ACC112 (cell line): Measurements from ENCODE around the gene LRRC17.

ENCODE experiments used
- H2AFZ ChIP-seq: fragments of 200-600 bp; sonication (generic); one replicate; pipeline ENCODE4 v1.6.0; 2017; ENCODE audit warnings: antibody characterized with exemption, low read length; ENCODE audit not compliant: unreplicated experiment
- H3K27ac ChIP-seq: fragments of 200-600 bp; sonication (generic); 2 replicates; pipeline ENCODE4 v1.5.1; 2014; ENCODE audit warnings: low read depth, mild to moderate bottlenecking, antibody characterized with exemption, low read length, moderate library complexity
- H3K27me3 ChIP-seq: fragments of 200-600 bp; sonication (generic); 2 replicates; pipeline ENCODE4 v1.6.1; 2014; ENCODE audit warnings: mild to moderate bottlenecking, antibody characterized with exemption, low read length, moderate library complexity, mixed read lengths; ENCODE audit not compliant: insufficient read depth
- H3K36me3 ChIP-seq: fragments of 200-600 bp; sonication (generic); 2 replicates; pipeline ENCODE4 v1.6.1; 2016; ENCODE audit warnings: mild to moderate bottlenecking, antibody characterized with exemption, low read length, moderate library complexity, mixed read lengths; ENCODE audit not compliant: insufficient read depth
- H3K4me1 ChIP-seq: fragments of 200-600 bp; sonication (generic); one replicate; pipeline ENCODE4 v1.6.1; 2016; ENCODE audit warnings: low read length, mixed read lengths; ENCODE audit not compliant: insufficient read depth, unreplicated experiment, control insufficient read depth
- H3K4me3 ChIP-seq: fragments of 200-600 bp; sonication (generic); 2 replicates; pipeline ENCODE4 v1.5.1; 2014; ENCODE audit warnings: mild to moderate bottlenecking, low read depth, low read length
- H3K79me2 ChIP-seq: fragments of 200-600 bp; sonication (generic); one replicate; pipeline ENCODE4 v1.6.0; 2016; ENCODE audit warnings: low read length; ENCODE audit not compliant: control insufficient read depth, unreplicated experiment, insufficient read depth

LRRC17 gene

GRCh38 chr7:102988631-102989560 is 76.1 kb downstream of the LRRC17 start:
- Histone ChIP-seq H3K79me2 (no peaks in the 10 kb centered on the region), H3K27me3 (no peaks in the 10 kb centered on the region), H3K4me3 (no peak overlapping the region), H3K36me3 (no peaks in the 10 kb centered on the region), H3K4me1 (peaks cover 52% of the 10 kb centered on the region), H2AFZ (no peak overlapping the region), H3K27ac (no peak overlapping the region)

GRCh38 chr7:102990642-102991041 is 77.8 kb downstream of the LRRC17 start:
- no peaks in the 10 kb centered on the region for H3K36me3 ChIP-seq
- H3K27me3 ChIP-seq, result no peaks in the 10 kb centered on the region
- peak overlapping the region; percentile 62; the same call in 1 of the 2 replicates for H3K4me3 ChIP-seq
- H3K4me1 ChIP-seq, result peaks cover 44% of the 10 kb centered on the region
- no peak overlapping the region for H2AFZ ChIP-seq
- peak overlapping the region; percentile 97 for H3K27ac ChIP-seq
- no peaks in the 10 kb centered on the region for H3K79me2 ChIP-seq

- Histone ChIP-seq H3K4me3 (peak overlapping the region; percentile 62), H3K4me1 (peaks cover 39% of the 10 kb centered on the region), H3K36me3 (no peaks in the 10 kb centered on the region)
Observed at GRCh38 chr7:102991077-102991539, 78.3 kb downstream of the LRRC17 start.

GRCh38 chr7:102991540-102992214 is 78.9 kb downstream of the LRRC17 start:
- peak overlapping the region; percentile 62 for H3K4me3 ChIP-seq
- peak overlapping the region; percentile 97 for H3K27ac ChIP-seq

More at GRCh38 chr7:102991077-102991539, 78.3 kb downstream of the LRRC17 start:
- H3K79me2 ChIP-seq, result no peaks in the 10 kb centered on the region
- H3K27ac ChIP-seq, result peak overlapping the region; percentile 97
- H3K27me3 ChIP-seq, result no peaks in the 10 kb centered on the region
- peak overlapping the region; percentile 8 for H2AFZ ChIP-seq

GRCh38 chr7:102992509-102992937 is 79.7 kb downstream of the LRRC17 start:
- H3K79me2 ChIP-seq, result no peaks in the 10 kb centered on the region
- no peak overlapping the region for H2AFZ ChIP-seq
- H3K4me1 ChIP-seq, result peaks cover 39% of the 10 kb centered on the region
- H3K27ac ChIP-seq, result peak overlapping the region; percentile 97
- H3K27me3 ChIP-seq, result no peaks in the 10 kb centered on the region
- no peaks in the 10 kb centered on the region for H3K36me3 ChIP-seq
- H3K4me3 ChIP-seq, result no peak overlapping the region; the same call in 1 of the 2 replicates

More at GRCh38 chr7:102991540-102992214, 78.9 kb downstream of the LRRC17 start:
- no peaks in the 10 kb centered on the region for H3K36me3 ChIP-seq
- H3K27me3 ChIP-seq, result no peaks in the 10 kb centered on the region
- H3K79me2 ChIP-seq, result no peaks in the 10 kb centered on the region
- H2AFZ ChIP-seq, result no peak overlapping the region
- peaks cover 39% of the 10 kb centered on the region for H3K4me1 ChIP-seq

GRCh38 chr7:102992938-102993717 is 80.3 kb downstream of the LRRC17 start:
- peak overlapping the region; percentile 13; the same call in 1 of the 2 replicates for H3K4me3 ChIP-seq
- peak overlapping the region; percentile 57 for H2AFZ ChIP-seq

GRCh38 chr7:102993718-102994029 is 80.9 kb downstream of the LRRC17 start:
- Histone ChIP-seq H3K4me1 (peaks cover 39% of the 10 kb centered on the region), H3K27ac (peak overlapping the region; percentile 97), H2AFZ (peak overlapping the region; percentile 57), H3K4me3 (peak overlapping the region; percentile 13; the same call in 1 of the 2 replicates), H3K36me3 (no peaks in the 10 kb centered on the region), H3K27me3 (no peaks in the 10 kb centered on the region), H3K79me2 (no peaks in the 10 kb centered on the region)

More at GRCh38 chr7:102992938-102993717, 80.3 kb downstream of the LRRC17 start:
- Histone ChIP-seq H3K79me2 (no peaks in the 10 kb centered on the region), H3K27me3 (no peaks in the 10 kb centered on the region), H3K4me1 (peaks cover 39% of the 10 kb centered on the region), H3K36me3 (no peaks in the 10 kb centered on the region), H3K27ac (peak overlapping the region; percentile 97)

GRCh38 chr7:102994567-102994966 is 81.8 kb downstream of the LRRC17 start:
- no peak overlapping the region for H3K4me3 ChIP-seq
- no peaks in the 10 kb centered on the region for H3K36me3 ChIP-seq
- H3K27me3 ChIP-seq, result no peaks in the 10 kb centered on the region
- H3K4me1 ChIP-seq, result peaks cover 39% of the 10 kb centered on the region
- H3K79me2 ChIP-seq, result no peaks in the 10 kb centered on the region
- H3K27ac ChIP-seq, result no peak overlapping the region
- no peak overlapping the region for H2AFZ ChIP-seq
